Neural progenitor cell (in vitro differentiated cells): Measurements from ENCODE around the gene ARID5A. TPM values are rescaled to one million over a fixed set of nuclear protein-coding genes. Genes with fewer than 3 reads are reported as not detected.
A peak's percentile ranks its signal among the peaks of the same experiment; 100 is the strongest.

ENCODE experiments used
- DNase-seq: peaks from one replicate; pipeline ENCODE4 v3.0.0-alpha.2; 2016; ENCODE audit warnings: low spot score
- H2AFZ ChIP-seq: fragments of 200-600 bp; sonication (generic); replicated peaks from 2 replicates; pipeline ENCODE4 v1.6.1; 2016; ENCODE audit warnings: antibody characterized with exemption
- H3F3A ChIP-seq: fragments of 200-600 bp; sonication (generic); 2 replicates; pipeline ENCODE4 v1.6.1; 2016; ENCODE audit warnings: antibody characterized with exemption, low read depth
- H3K27ac ChIP-seq: fragments of 200-600 bp; sonication (generic); 2 replicates; pipeline ENCODE4 v1.5.1; 2016; ENCODE audit warnings: mild to moderate bottlenecking
- H3K27me3 ChIP-seq: fragments of 200-600 bp; sonication (generic); 2 replicates; pipeline ENCODE4 v1.6.1; 2016; ENCODE audit warnings: mild to moderate bottlenecking, moderate library complexity
- H3K36me3 ChIP-seq: fragments of 200-600 bp; sonication (generic); 2 replicates; pipeline ENCODE4 v1.5.1; 2016
- H3K4me1 ChIP-seq: fragments of 200-600 bp; sonication (generic); 2 replicates; pipeline ENCODE4 v1.6.1; 2016; ENCODE audit warnings: mixed run types
- H3K4me2 ChIP-seq: fragments of 200-600 bp; sonication (generic); 2 replicates; pipeline ENCODE4 v1.6.1; 2016
- H3K4me3 ChIP-seq: fragments of 200-600 bp; sonication (generic); 2 replicates; pipeline ENCODE4 v1.5.1; 2016
- H3K79me2 ChIP-seq: fragments of 200-600 bp; sonication (generic); 2 replicates; pipeline ENCODE4 v1.6.1; 2016; ENCODE audit warnings: low read depth
- H3K9ac ChIP-seq: fragments of 200-600 bp; sonication (generic); 2 replicates; pipeline ENCODE4 v1.6.1; 2016
- H3K9me3 ChIP-seq: fragments of 200-600 bp; sonication (generic); 2 replicates; pipeline ENCODE4 v1.5.1; 2016; ENCODE audit warnings: low read depth
- H4K20me1 ChIP-seq: fragments of 200-600 bp; sonication (generic); 2 replicates; pipeline ENCODE4 v1.6.1; 2016; ENCODE audit warnings: low read depth
- H3K27ac Mint-ChIP-seq: 3 replicates; pipeline ENCODE4 v1.8.0; 2021; ENCODE audit warnings: mixed read lengths
- H3K27me3 Mint-ChIP-seq: 2 replicates; pipeline ENCODE4 v1.8.0; 2022; ENCODE audit warnings: low read depth, mild to moderate bottlenecking, inconsistent platforms, moderate library complexity, mixed read lengths; ENCODE audit not compliant: insufficient read depth
- H3K36me3 Mint-ChIP-seq: 3 replicates; pipeline ENCODE4 v1.8.0; 2021; ENCODE audit warnings: mixed read lengths
- H3K4me1 Mint-ChIP-seq: 3 replicates; pipeline ENCODE4 v1.8.0; 2021; ENCODE audit warnings: mixed read lengths
- H3K4me3 Mint-ChIP-seq: 3 replicates; pipeline ENCODE4 v1.8.0; 2021; ENCODE audit warnings: mild to moderate bottlenecking, moderate library complexity, mixed read lengths
- H3K9me3 Mint-ChIP-seq: 3 replicates; pipeline ENCODE4 v1.8.0; 2020; ENCODE audit warnings: mixed read lengths
- CTCF ChIP-seq: fragments of 200-600 bp; sonication (generic); IDR thresholded peaks from 2 replicates; pipeline ENCODE4 v1.5.1; 2017; ENCODE audit warnings: antibody characterized with exemption, mild to moderate bottlenecking
- EZH2 ChIP-seq: fragments of 200-600 bp; sonication (generic); IDR thresholded peaks from 2 replicates; pipeline ENCODE4 v1.6.1; 2017; ENCODE audit warnings: antibody characterized with exemption, mild to moderate bottlenecking, moderate library complexity
- EZH2phosphoT487 ChIP-seq: fragments of 200-600 bp; sonication (generic); IDR thresholded peaks from 2 replicates; pipeline ENCODE4 v1.6.1; 2017; ENCODE audit warnings: antibody characterized with exemption
- total RNA-seq: library from RNA; depleted of rRNA; stranded (reverse); fragments of >200 nt; gene quantifications from 2 replicates; pipeline ENCODE4 v1.2.3, GENCODE V29; 2015; ENCODE audit warnings: low replicate concordance

Gene ARID5A
- total RNA-seq, 1 donor from 2014 or later, result 0.75 TPM

DNA sequence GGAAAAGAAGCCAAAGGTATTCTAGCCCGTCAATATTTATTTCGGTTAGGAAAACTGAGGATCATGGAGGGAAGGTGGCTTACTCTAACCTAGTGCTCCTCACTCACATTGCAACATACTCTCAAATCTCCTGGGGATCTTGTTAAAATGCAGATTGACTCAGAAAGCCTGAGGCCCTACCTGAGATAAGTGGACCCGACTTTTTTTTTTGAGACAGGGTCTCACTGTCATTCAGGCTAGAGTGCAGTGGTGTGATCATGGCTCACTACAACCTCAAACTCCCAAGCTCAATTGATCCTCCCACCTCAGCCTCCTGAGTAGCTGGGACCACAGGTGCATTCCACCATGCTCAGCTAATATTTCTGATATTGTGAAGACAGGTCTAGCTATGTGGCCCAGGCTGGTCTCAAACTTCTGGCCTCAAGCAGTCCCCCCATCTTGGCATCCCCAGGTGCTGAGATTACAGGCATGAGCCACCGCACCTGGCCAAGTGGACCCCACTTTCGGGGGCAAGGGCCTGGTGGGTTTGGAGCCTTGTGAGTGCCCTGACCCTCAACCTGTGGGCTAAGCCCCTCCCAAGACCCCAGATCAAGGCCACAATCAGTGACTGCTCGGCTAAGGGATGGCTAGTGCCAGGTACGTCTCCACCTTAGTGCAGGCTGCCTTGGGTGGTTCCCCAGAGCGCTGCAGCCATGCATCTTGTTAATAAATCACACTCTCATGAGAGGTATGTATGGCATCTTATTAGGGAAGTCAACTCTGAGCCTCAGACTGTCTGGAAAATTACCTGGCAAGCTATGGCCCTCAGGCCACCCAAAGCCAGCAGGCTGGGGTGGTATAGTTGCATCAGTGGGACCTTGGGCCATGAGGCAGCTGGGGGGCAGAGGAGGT, 30.3 kb upstream of the ARID5A start:
- H3K9me3 ChIP-seq, result no peaks in the 10 kb centered on the region
- no peak overlapping the region for H3K27ac ChIP-seq
- H3K79me2 ChIP-seq, result no peaks in the 10 kb centered on the region
- no peak for DNase-seq
- no peak overlapping the region for H3K9ac ChIP-seq
- no peak overlapping the region for H3K4me3 Mint-ChIP-seq
- H3K36me3 ChIP-seq, result no peaks in the 10 kb centered on the region
- no peak overlapping the region for H3K27ac Mint-ChIP-seq
- H4K20me1 ChIP-seq, result no peaks in the 10 kb centered on the region
- TF ChIP-seq EZH2 (no peak), EZH2phosphoT487 (no peak), CTCF (no peak)
- H2AFZ ChIP-seq, result no peak overlapping the region
- no peaks in the 10 kb centered on the region for H3K36me3 Mint-ChIP-seq
- peaks cover 23% of the 10 kb centered on the region for H3K4me1 Mint-ChIP-seq
- peaks cover 39% of the 10 kb centered on the region for H3K27me3 ChIP-seq
- H3K4me3 ChIP-seq, result no peak overlapping the region
- H3K9me3 Mint-ChIP-seq, result no peaks in the 10 kb centered on the region
- peaks cover 15% of the 10 kb centered on the region for H3K27me3 Mint-ChIP-seq
- H3K4me1 ChIP-seq, result peaks cover 2% of the 10 kb centered on the region
- no peak overlapping the region for H3K4me2 ChIP-seq
- peaks cover 5% of the 10 kb centered on the region for H3F3A ChIP-seq

DNA sequence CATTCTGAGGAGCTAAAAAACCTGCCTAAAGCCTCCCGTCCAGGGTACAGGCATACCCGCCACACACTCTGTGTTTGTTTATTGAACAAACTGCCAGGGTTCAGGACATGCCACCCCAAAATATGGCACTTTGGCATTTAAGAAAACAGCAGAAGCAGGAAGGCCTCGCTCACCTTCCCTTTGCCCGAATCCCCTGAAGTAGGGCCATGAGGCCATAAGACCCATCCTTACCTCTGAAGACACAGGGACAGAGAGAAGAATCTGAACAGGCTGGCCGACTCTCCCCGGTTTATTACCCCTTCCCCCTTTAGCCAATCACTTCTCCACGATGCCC, 29.7 kb upstream of the ARID5A start:
- H3K27ac ChIP-seq, result no peak overlapping the region
- no peaks in the 10 kb centered on the region for H4K20me1 ChIP-seq
- no peak for TF ChIP-seq CTCF
- TF ChIP-seq EZH2phosphoT487, result no peak
- no peak for TF ChIP-seq EZH2
- H3K4me3 ChIP-seq, result no peak overlapping the region
- no peaks in the 10 kb centered on the region for H3K4me1 ChIP-seq
- H3K9ac ChIP-seq, result no peak overlapping the region
- no peaks in the 10 kb centered on the region for H3K36me3 ChIP-seq
- no peaks in the 10 kb centered on the region for H3K79me2 ChIP-seq
- H3F3A ChIP-seq, result peaks cover 5% of the 10 kb centered on the region
- Mint-ChIP-seq H3K27ac (no peak overlapping the region), H3K36me3 (no peaks in the 10 kb centered on the region), H3K4me3 (no peak overlapping the region), H3K4me1 (peaks cover 20% of the 10 kb centered on the region), H3K27me3 (peaks cover 17% of the 10 kb centered on the region), H3K9me3 (no peaks in the 10 kb centered on the region)
- no peak for DNase-seq
- no peak overlapping the region for H2AFZ ChIP-seq
- no peak overlapping the region for H3K4me2 ChIP-seq
- no peaks in the 10 kb centered on the region for H3K9me3 ChIP-seq
- H3K27me3 ChIP-seq, result peaks cover 42% of the 10 kb centered on the region

DNA sequence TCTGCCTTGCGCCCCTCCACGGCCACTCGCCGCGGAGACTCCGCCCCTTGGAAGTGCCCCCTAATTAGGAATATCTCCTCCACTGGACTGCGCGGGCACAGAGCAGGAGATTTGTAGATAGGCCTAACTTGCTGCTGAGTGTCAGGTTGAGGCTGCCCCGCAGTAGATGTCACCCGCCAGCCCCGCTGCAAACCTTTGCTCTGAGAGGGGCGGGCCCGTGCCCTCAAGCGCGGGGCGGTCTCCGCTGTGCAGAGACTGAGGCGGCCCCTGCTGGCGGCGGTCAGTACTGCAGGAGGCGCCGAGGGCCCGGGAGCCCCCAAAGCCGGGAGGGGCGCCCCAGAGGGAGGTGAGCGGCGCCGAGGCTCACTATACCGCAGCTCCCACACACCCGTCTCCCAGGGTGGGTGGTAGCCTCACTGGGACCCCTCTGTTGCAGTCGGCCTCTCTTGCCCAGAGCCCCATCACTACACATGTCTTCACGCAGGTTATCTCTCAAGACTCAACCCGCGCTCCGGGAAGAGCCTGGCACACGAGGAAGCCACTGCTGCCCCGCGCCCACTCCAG, 28.5 kb upstream of the ARID5A start:
- no peaks in the 10 kb centered on the region for H3K36me3 ChIP-seq
- peaks cover 5% of the 10 kb centered on the region for H3F3A ChIP-seq
- peak overlapping the region; percentile 29 for H3K4me3 ChIP-seq
- Mint-ChIP-seq H3K36me3 (no peaks in the 10 kb centered on the region), H3K4me3 (no peak overlapping the region), H3K27me3 (peaks cover 17% of the 10 kb centered on the region), H3K4me1 (peaks cover 18% of the 10 kb centered on the region), H3K27ac (no peak overlapping the region), H3K9me3 (no peaks in the 10 kb centered on the region)
- H3K4me1 ChIP-seq, result no peaks in the 10 kb centered on the region
- TF ChIP-seq EZH2 (no peak), EZH2phosphoT487 (no peak), CTCF (peak; percentile 96)
- no peak overlapping the region for H3K27ac ChIP-seq
- no peaks in the 10 kb centered on the region for H3K9me3 ChIP-seq
- DNase-seq, result peak; percentile 91
- no peaks in the 10 kb centered on the region for H4K20me1 ChIP-seq
- peak overlapping the region; percentile 86 for H2AFZ ChIP-seq
- H3K4me2 ChIP-seq, result peak overlapping the region; percentile 67
- H3K27me3 ChIP-seq, result peaks cover 42% of the 10 kb centered on the region
- no peaks in the 10 kb centered on the region for H3K79me2 ChIP-seq
- no peak overlapping the region for H3K9ac ChIP-seq
